A549 (cell line): ENCODE results near the gene MRPL27.

Experiments
- JUN ChIP-seq, 2 experiments: fragments of >200 bp; sonication (Bioruptor Twin); formaldehyde crosslinking; IDR thresholded peaks; 2 replicates in 1 of 2; 3 replicates in 1 of 2; pipeline ENCODE4 v1.6.1; 2016 to 2017
- POLR2A ChIP-seq: IDR thresholded peaks from 2 replicates; pipeline ENCODE4 v1.6.1; 2012; ENCODE audit warnings: mild to moderate bottlenecking, low read length

DNA sequence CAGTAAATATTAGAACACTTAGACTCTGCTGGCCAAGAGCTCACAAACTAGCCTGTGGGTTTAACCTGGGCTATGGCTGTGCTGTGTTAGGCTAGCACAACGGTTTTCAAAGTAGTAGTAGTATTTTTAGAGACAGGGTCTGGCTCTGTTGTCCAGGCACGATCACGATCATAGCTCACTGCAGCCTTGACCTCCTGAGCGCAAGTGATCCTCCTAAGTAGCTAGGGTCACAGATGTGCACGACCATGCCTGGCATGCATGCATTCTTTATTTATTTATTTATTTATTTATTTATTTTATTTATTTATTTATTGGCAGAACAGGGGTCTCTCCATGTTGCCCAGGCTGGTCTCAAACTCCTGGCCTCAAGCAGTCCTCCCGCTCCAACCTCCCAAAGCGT lies 10.3 kb downstream of the MRPL27 start:
- TF ChIP-seq POLR2A (no peak), JUN (IDR thresholded peaks at IDR 0.05) (no peak)
